ENCODE results near the gene GNAZ.

Gene GNAZ

GRCh38 chr22:23075525-23076216 lies 5.4 kb downstream of the GNAZ start:
- TF ChIP-seq GATA3 (IDR thresholded peaks at IDR 0.05; ENCODE audit: low read depth, low read length) (no peak), GATA2 (IDR thresholded peaks at IDR 0.05; ENCODE audit: low read depth, low read length) (no peak)

- TF ChIP-seq GATA3 (IDR thresholded peaks at IDR 0.05; ENCODE audit: low read depth, low read length) (no peak), GATA2 (IDR thresholded peaks at IDR 0.05; ENCODE audit: low read depth, low read length) (no peak)
Observed at GRCh38 chr22:23076896-23077572, 6.7 kb downstream of the GNAZ start.

DNA sequence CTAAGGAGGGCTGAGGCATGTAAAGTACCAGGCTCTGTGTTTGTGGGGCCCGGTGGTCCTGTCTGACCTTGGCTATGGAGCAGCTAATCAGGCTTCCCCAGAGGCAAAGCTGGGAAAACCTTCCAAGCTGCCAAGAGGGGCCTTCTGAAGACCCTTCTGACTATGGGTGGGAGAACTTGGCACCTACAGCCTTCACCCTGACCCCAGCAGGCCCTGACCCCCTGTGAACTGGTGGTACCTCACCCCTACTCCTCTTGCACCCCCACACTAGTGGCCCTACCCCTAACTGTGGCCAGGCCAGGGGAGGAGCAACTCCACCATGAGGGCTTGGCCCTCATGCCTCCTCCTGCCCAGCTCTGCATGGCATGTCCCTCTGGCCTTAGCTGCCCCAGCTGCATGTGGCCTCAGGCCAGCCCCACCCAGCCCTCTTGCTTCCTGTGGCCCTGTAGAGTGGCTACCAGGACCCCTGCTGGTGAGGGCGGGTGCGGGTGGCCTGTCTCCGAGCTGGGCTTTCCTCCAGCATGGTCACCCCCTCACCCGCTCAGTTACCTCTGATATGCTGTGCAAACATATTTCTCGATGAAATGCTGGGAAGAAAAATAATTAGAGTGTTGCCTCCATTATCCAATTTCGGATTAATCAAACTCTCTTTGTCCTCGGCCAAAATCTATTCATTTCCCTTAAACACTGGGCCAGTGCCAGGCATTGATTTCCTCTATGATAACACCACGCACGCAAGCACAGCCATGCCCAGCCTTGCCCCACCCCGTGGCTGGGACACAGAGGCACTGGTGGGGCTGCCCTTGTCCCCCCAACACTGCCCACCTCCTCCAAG lies 7.5 kb downstream of the GNAZ start:
- no peak for TF ChIP-seq GATA3 (IDR thresholded peaks at IDR 0.05; ENCODE audit: low read depth, low read length)
- peak; percentile 70 for TF ChIP-seq GATA2 (IDR thresholded peaks at IDR 0.05; ENCODE audit: low read depth, low read length)

- TF ChIP-seq GATA2 (IDR thresholded peaks at IDR 0.05; ENCODE audit: low read depth, low read length) (no peak), GATA3 (IDR thresholded peaks at IDR 0.05; ENCODE audit: low read depth, low read length) (no peak)
Observed at GRCh38 chr22:23078462-23078787, 8.1 kb downstream of the GNAZ start.

- no peak for TF ChIP-seq GATA3 (IDR thresholded peaks at IDR 0.05; ENCODE audit: low read depth, low read length)
- TF ChIP-seq GATA2 (IDR thresholded peaks at IDR 0.05; ENCODE audit: low read depth, low read length) = no peak
Observed at GRCh38 chr22:23079240-23079768, 9.0 kb downstream of the GNAZ start.

DNA sequence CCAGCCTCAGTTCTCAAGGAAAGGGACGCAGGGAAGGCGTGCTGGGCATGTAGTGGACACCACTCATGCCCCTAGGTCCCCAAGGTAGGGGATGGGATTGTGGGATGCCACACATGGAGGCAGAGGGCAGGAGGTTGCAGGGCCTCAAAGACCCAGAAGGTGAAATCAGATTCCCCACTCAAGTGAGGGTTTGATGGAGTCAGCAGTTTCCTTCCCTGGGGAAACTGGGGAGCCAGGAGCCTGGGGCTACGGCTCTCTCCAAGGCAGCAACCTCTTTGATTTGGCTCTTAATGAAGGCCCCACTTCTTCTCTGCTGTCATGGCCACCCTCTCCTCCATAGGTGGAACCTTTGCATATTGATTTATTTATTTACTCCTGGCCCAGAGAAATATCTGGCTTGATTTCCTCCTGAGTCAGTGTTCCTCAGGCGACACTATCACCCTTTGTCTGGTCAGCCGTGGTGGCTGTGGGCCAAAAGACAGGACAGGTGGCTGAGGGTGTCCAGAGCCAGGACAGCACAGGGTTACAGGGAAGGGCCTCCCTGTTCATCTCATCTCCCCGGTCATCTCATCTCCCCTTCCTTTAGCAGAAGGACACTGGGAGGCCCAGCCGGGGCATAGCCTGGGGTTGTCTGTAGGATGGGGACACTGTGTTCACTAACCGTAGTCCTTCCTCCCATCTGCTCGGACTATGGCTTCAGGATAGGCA lies 9.6 kb downstream of the GNAZ start:
- TF ChIP-seq GATA3 (IDR thresholded peaks at IDR 0.05; ENCODE audit: low read depth, low read length) = no peak
- no peak for TF ChIP-seq GATA2 (IDR thresholded peaks at IDR 0.05; ENCODE audit: low read depth, low read length)

- no peak for TF ChIP-seq GATA2 (IDR thresholded peaks at IDR 0.05; ENCODE audit: low read depth, low read length)
Observed at GRCh38 chr22:23080613-23081290, 10.4 kb downstream of the GNAZ start.

- TF ChIP-seq GATA2 (IDR thresholded peaks at IDR 0.05; ENCODE audit: low read depth, low read length) = no peak
- TF ChIP-seq GATA3 (IDR thresholded peaks at IDR 0.05; ENCODE audit: low read depth, low read length) = no peak
Observed at GRCh38 chr22:23082534-23083314, 12.4 kb downstream of the GNAZ start.

DNA sequence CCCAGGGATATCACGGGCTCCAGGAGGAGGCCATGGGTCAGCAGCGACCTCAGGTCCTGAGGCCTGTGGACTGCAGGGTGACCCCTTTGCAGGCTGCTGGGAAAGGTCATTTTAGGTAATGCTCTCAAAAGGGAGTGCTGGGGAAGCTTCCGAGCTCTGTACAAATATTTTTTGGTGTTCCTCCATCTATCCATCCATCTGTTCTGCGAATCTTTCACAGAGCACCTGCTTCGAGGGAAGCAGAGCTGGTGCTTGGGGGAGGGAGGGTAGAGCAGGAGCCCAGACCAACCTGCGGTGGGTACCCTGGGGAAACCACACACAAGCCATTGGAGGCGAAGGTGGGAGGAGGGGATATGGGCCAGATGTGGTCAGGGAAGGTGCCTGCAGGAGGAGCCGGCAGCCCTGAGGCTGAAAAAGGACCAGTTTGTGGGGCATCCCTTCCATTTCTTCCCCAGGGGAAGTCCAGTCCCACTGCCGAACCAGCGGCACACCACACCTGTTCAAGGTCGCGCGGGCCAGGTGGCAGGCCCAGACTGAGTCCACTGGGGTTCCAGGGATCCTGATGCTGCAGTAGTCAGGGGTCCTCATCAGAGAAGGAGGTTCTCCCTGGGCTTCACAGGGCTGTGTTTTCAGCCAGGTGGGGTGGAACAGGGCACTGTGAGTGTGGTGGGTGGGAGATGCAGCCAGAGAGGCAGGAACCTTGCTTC lies 13.1 kb downstream of the GNAZ start:
- no peak for TF ChIP-seq GATA2 (IDR thresholded peaks at IDR 0.05; ENCODE audit: low read depth, low read length)
- no peak for TF ChIP-seq GATA3 (IDR thresholded peaks at IDR 0.05; ENCODE audit: low read depth, low read length)

DNA sequence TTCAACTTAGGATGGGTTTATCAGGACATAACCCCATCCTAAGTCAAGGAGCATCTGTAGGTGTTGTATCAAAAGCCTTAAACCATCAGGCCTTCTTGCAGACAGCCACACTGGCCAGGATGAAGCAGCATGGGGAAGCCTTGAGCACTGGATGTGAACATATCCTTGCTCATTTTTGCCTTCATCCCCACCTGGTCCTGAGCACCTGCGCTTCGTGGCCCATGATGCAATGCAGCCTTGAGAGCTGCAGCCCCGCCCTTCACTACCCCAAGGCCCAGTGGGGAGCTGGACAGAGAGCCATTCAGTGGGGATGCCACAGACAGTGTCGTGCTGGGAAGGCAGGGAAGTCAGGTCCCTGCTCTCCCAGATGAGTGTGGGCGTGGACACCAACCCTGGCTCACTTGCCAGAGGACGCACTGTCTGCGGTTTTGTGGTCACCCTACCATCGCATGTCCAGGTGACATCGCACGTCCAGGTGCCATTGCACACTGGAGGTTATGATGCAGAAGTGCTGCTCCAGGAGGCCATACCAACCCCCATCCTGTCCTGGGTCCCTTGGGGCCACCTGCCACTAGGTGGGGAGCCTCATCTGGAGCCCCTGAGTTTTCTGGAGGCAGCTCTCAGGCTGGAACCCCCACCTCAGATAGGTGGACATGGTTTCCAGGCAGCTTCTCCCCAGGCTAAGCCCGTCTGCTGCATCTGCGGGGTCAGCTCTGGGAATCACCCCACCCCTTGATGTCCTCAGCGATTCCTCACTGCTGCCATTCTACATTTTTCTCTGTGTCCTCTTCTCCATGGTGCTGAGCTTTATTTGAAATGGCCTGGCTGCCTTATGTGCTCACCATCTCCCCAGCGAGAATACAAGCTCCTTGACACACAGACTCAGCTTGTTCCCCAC lies 14.4 kb downstream of the GNAZ start:
- no peak for TF ChIP-seq GATA3 (IDR thresholded peaks at IDR 0.05; ENCODE audit: low read depth, low read length)
- TF ChIP-seq GATA2 (IDR thresholded peaks at IDR 0.05; ENCODE audit: low read depth, low read length) = no peak

GRCh38 chr22:23085351-23085671 lies 15.0 kb downstream of the GNAZ start:
- TF ChIP-seq GATA3 (IDR thresholded peaks at IDR 0.05; ENCODE audit: low read depth, low read length) = no peak
- TF ChIP-seq GATA2 (IDR thresholded peaks at IDR 0.05; ENCODE audit: low read depth, low read length) = no peak
